ENCODE measurements around the gene ADARB2. TPM values are rescaled to one million over a fixed set of nuclear protein-coding genes. Genes with fewer than 3 reads are reported as not detected.

The ADARB2 gene
- total RNA-seq, 1 donor from 2014 or later = 0.80 TPM

DNA sequence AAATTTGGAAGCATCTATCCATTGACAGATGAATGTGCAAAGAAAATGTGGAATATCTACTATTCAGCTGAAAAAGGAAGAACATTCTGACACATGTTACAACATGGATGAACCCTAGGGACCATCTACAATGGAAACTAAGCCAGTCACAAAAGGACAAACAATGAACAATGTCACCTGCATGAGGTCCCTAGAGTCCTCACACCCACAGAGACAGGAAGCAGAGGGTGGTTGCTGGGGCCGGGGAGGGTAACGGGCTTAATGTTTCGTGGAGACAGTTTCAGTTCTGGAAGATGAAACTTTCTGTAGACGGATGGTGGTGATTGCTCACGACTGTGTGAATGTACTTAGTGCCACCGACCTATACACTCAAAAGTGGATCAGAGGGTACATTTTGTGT is 282.9 kb downstream of the ADARB2 start:
- no peaks in the 10 kb centered on the region for H3K9me3 ChIP-seq
- DNase-seq (no peak), ATAC-seq (no peak)
- H3K4me1 ChIP-seq = no peaks in the 10 kb centered on the region
- intact Hi-C loops (cut with DNase I) = no loop called here
- no peak overlapping the region for H3K4me3 ChIP-seq
- H3K36me3 ChIP-seq = no peaks in the 10 kb centered on the region
- H3K27ac ChIP-seq = no peak overlapping the region
- TF ChIP-seq, protein P1, sequence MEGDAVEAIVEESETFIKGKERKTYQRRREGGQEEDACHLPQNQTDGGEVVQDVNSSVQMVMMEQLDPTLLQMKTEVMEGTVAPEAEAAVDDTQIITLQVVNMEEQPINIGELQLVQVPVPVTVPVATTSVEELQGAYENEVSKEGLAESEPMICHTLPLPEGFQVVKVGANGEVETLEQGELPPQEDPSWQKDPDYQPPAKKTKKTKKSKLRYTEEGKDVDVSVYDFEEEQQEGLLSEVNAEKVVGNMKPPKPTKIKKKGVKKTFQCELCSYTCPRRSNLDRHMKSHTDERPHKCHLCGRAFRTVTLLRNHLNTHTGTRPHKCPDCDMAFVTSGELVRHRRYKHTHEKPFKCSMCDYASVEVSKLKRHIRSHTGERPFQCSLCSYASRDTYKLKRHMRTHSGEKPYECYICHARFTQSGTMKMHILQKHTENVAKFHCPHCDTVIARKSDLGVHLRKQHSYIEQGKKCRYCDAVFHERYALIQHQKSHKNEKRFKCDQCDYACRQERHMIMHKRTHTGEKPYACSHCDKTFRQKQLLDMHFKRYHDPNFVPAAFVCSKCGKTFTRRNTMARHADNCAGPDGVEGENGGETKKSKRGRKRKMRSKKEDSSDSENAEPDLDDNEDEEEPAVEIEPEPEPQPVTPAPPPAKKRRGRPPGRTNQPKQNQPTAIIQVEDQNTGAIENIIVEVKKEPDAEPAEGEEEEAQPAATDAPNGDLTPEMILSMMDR (IDR thresholded peaks at IDR 0.05) = no peak
- H3K27me3 ChIP-seq (ENCODE audit: low read depth) = no peaks in the 10 kb centered on the region

DNA sequence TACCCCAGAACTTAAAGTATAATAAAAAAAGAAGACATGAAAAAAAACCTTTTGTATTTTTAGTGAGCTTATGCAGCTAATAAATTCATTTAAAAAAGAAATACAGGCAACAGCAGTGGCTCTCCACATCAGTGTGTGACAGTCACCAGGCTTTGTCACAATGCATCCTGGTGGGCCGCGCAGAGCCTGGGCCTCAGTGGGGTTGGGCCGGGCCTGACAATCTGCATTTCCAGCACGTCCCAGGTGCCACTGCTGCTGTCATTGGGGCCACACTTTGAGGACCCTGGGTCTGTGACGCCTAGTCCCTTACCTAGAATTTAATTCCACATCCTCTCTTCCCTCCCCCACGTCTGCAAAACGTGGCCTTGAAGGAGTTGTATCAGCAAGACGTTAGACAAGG is 284.5 kb downstream of the ADARB2 start:
- no peaks in the 10 kb centered on the region for H3K27me3 ChIP-seq (ENCODE audit: low read depth)
- no peaks in the 10 kb centered on the region for H3K9me3 ChIP-seq
- ATAC-seq = no peak
- no peak for DNase-seq
- intact Hi-C loops (cut with DNase I) = no loop called here
- no peaks in the 10 kb centered on the region for H3K36me3 ChIP-seq
- H3K4me1 ChIP-seq = no peaks in the 10 kb centered on the region
- TF ChIP-seq, protein P1 (IDR thresholded peaks at IDR 0.05) = no peak
- H3K4me3 ChIP-seq = no peak overlapping the region
- H3K27ac ChIP-seq = no peak overlapping the region

- no peak for ATAC-seq
- TF ChIP-seq, protein P1 (IDR thresholded peaks at IDR 0.05) = no peak
- intact Hi-C loops (cut with DNase I) = no loop called here
- no peaks in the 10 kb centered on the region for H3K27me3 ChIP-seq (ENCODE audit: low read depth)
- DNase-seq = no peak
- no peaks in the 10 kb centered on the region for H3K4me1 ChIP-seq
- no peak overlapping the region for H3K4me3 ChIP-seq
- no peaks in the 10 kb centered on the region for H3K9me3 ChIP-seq
- H3K36me3 ChIP-seq = no peaks in the 10 kb centered on the region
- H3K27ac ChIP-seq = no peak overlapping the region
Measured at GRCh38 chr10:1451941-1452340, 285.4 kb downstream of the ADARB2 start.

- Histone ChIP-seq H3K4me3 (no peak overlapping the region), H3K27ac (no peak overlapping the region), H3K27me3 (ENCODE audit: low read depth) (no peaks in the 10 kb centered on the region), H3K36me3 (no peaks in the 10 kb centered on the region), H3K4me1 (no peaks in the 10 kb centered on the region), H3K9me3 (no peaks in the 10 kb centered on the region)
- ATAC-seq (peak in 1 of 2 donors; percentile 34), DNase-seq (no peak)
- TF ChIP-seq, protein P1 (IDR thresholded peaks at IDR 0.05) = no peak
- intact Hi-C loops (cut with DNase I) = no loop called here
Measured at GRCh38 chr10:1451362-1451888, 285.9 kb downstream of the ADARB2 start.

DNA sequence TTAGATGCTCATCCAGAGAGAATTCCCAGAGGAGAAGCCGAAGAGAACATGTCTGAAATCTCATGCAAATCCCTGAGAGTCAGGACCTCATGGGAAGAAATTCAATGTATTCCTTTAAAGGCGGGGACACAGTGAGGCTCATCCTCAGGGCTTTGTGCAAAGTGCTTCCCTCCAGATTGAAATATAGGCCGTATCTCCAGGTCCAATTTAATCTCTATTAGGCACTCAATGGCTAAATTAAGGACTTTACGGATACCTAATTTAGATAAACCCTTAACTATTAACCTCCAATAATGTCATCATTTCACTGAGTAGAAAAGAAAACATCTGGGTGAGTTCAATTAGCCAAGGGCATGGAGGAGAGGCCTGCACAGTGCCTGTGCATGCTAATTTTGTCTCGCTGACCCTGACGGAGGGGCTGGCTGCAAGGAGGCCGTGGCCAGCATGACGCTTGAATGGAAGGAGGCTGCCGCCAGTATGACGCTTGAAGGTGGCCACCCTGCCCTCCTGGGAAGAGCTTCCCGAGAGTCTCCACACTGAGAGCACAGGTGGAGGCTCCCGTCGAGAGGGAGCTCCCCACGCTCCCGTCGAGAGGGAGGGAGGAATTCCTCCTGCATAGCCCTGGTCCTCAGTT is 287.6 kb downstream of the ADARB2 start:
- no peak overlapping the region for H3K27ac ChIP-seq
- intact Hi-C loops (cut with DNase I) = no loop called here
- H3K27me3 ChIP-seq (ENCODE audit: low read depth) = no peaks in the 10 kb centered on the region
- ATAC-seq (no peak), DNase-seq (no peak)
- H3K4me3 ChIP-seq = no peak overlapping the region
- H3K36me3 ChIP-seq = no peaks in the 10 kb centered on the region
- no peaks in the 10 kb centered on the region for H3K9me3 ChIP-seq
- no peaks in the 10 kb centered on the region for H3K4me1 ChIP-seq
- TF ChIP-seq, protein P1 (IDR thresholded peaks at IDR 0.05) = no peak
